ENCODE data around the gene EIF4G1.

Gene EIF4G1

GRCh38 chr3:184315543-184315867 lies 1.1 kb downstream of the EIF4G1 start:
- Histone ChIP-seq H3K36me3 (ENCODE audit: insufficient read depth, low read length) (peaks cover 49% of the 10 kb centered on the region), H3K9me3 (ENCODE audit: low read depth, low read length) (no peaks in the 10 kb centered on the region), H3K9ac (ENCODE audit: insufficient read length) (peak overlapping the region; percentile 96), H3K27ac (peak overlapping the region; percentile 82), H3K4me3 (peak overlapping the region; percentile 86)
- no peak for DNase-seq (ENCODE audit: low read depth, low spot score)
- TF ChIP-seq POLR2AphosphoS5 (IDR thresholded peaks at IDR 0.05; ENCODE audit: borderline replicate concordance, low read depth, low read length) (no peak), EZH2 (IDR thresholded peaks at IDR 0.05) (no peak), FOXP2 (optimal IDR thresholded peaks at IDR 0.05; ENCODE audit: control extremely low read depth, extremely low read length, insufficient read depth) (no peak)

- peak overlapping the region; percentile 86 for H3K4me3 ChIP-seq
These were observed 1.7 kb downstream of the EIF4G1 start for GRCh38 chr3:184315871-184316661.

GRCh38 chr3:184316792-184317191 lies 2.4 kb downstream of the EIF4G1 start:
- Histone ChIP-seq H3K9me3 (ENCODE audit: low read depth, low read length) (no peaks in the 10 kb centered on the region), H3K4me3 (peak overlapping the region; percentile 86), H3K27ac (no peak overlapping the region), H3K9ac (ENCODE audit: insufficient read length) (peak overlapping the region; percentile 96), H3K36me3 (ENCODE audit: insufficient read depth, low read length) (peaks cover 61% of the 10 kb centered on the region)
- DNase-seq (ENCODE audit: low read depth, low spot score), result no peak
- 0 out of 2 replicates have a peak, but pooled peaks have one; percentile 3 for TF ChIP-seq POLR2AphosphoS5 (IDR thresholded peaks at IDR 0.05; ENCODE audit: borderline replicate concordance, low read depth, low read length)
- TF ChIP-seq FOXP2 (optimal IDR thresholded peaks at IDR 0.05; ENCODE audit: control extremely low read depth, extremely low read length, insufficient read depth), result no peak

More at GRCh38 chr3:184315871-184316661, 1.7 kb downstream of the EIF4G1 start:
- peak overlapping the region; percentile 82; the same call in 1 of the 2 replicates for H3K27ac ChIP-seq
- H3K9me3 ChIP-seq (ENCODE audit: low read depth, low read length), result no peaks in the 10 kb centered on the region
- TF ChIP-seq FOXP2 (optimal IDR thresholded peaks at IDR 0.05; ENCODE audit: control extremely low read depth, extremely low read length, insufficient read depth), result no peak
- TF ChIP-seq EZH2 (IDR thresholded peaks at IDR 0.05), result no peak
- TF ChIP-seq POLR2AphosphoS5 (IDR thresholded peaks at IDR 0.05; ENCODE audit: borderline replicate concordance, low read depth, low read length), result no peak
- H3K36me3 ChIP-seq (ENCODE audit: insufficient read depth, low read length), result peaks cover 54% of the 10 kb centered on the region
- H3K9ac ChIP-seq (ENCODE audit: insufficient read length), result peak overlapping the region; percentile 96
- no peak for DNase-seq (ENCODE audit: low read depth, low spot score)

- TF ChIP-seq POLR2AphosphoS5 (IDR thresholded peaks at IDR 0.05; ENCODE audit: borderline replicate concordance, low read depth, low read length) (no peak), FOXP2 (optimal IDR thresholded peaks at IDR 0.05; ENCODE audit: control extremely low read depth, extremely low read length, insufficient read depth) (no peak), EZH2 (IDR thresholded peaks at IDR 0.05) (no peak)
- Histone ChIP-seq H3K36me3 (ENCODE audit: insufficient read depth, low read length) (peaks cover 66% of the 10 kb centered on the region), H3K9ac (ENCODE audit: insufficient read length) (peak overlapping the region; percentile 39), H3K4me3 (peak overlapping the region; percentile 86), H3K9me3 (ENCODE audit: low read depth, low read length) (no peaks in the 10 kb centered on the region), H3K27ac (peak overlapping the region; percentile 15; the same call in 1 of the 2 replicates)
- DNase-seq (ENCODE audit: low read depth, low spot score), result no peak
These were observed 2.8 kb downstream of the EIF4G1 start for GRCh38 chr3:184317201-184317600.

- no peak for DNase-seq (ENCODE audit: low read depth, low spot score)
- Histone ChIP-seq H3K4me3 (no peak overlapping the region), H3K36me3 (ENCODE audit: insufficient read depth, low read length) (peaks cover 94% of the 10 kb centered on the region), H3K9me3 (ENCODE audit: low read depth, low read length) (no peaks in the 10 kb centered on the region), H3K27ac (peak overlapping the region; percentile 83), H3K9ac (ENCODE audit: insufficient read length) (no peak overlapping the region)
- TF ChIP-seq POLR2AphosphoS5 (IDR thresholded peaks at IDR 0.05; ENCODE audit: borderline replicate concordance, low read depth, low read length) (no peak), FOXP2 (optimal IDR thresholded peaks at IDR 0.05; ENCODE audit: control extremely low read depth, extremely low read length, insufficient read depth) (no peak), EZH2 (IDR thresholded peaks at IDR 0.05) (no peak)
These were observed 5.7 kb downstream of the EIF4G1 start for GRCh38 chr3:184320104-184320445.

- Histone ChIP-seq H3K4me3 (no peak overlapping the region), H3K9me3 (ENCODE audit: low read depth, low read length) (no peaks in the 10 kb centered on the region), H3K9ac (ENCODE audit: insufficient read length) (no peak overlapping the region), H3K36me3 (ENCODE audit: insufficient read depth, low read length) (peaks cover 95% of the 10 kb centered on the region), H3K27ac (no peak overlapping the region)
- no peak for DNase-seq (ENCODE audit: low read depth, low spot score)
- TF ChIP-seq POLR2AphosphoS5 (IDR thresholded peaks at IDR 0.05; ENCODE audit: borderline replicate concordance, low read depth, low read length) (no peak; the same call in 1 of the 2 replicates), FOXP2 (optimal IDR thresholded peaks at IDR 0.05; ENCODE audit: control extremely low read depth, extremely low read length, insufficient read depth) (no peak), EZH2 (IDR thresholded peaks at IDR 0.05) (no peak)
These were observed 7.3 kb downstream of the EIF4G1 start for GRCh38 chr3:184321666-184322065.

GRCh38 chr3:184322731-184323487 lies 8.5 kb downstream of the EIF4G1 start:
- no peak overlapping the region for H3K9ac ChIP-seq (ENCODE audit: insufficient read length)
- peaks cover 95% of the 10 kb centered on the region for H3K36me3 ChIP-seq (ENCODE audit: insufficient read depth, low read length)
- H3K9me3 ChIP-seq (ENCODE audit: low read depth, low read length), result no peaks in the 10 kb centered on the region
- no peak for DNase-seq (ENCODE audit: low read depth, low spot score)
- no peak overlapping the region for H3K27ac ChIP-seq
- H3K4me3 ChIP-seq, result no peak overlapping the region
- TF ChIP-seq POLR2AphosphoS5 (IDR thresholded peaks at IDR 0.05; ENCODE audit: borderline replicate concordance, low read depth, low read length) (no peak), FOXP2 (optimal IDR thresholded peaks at IDR 0.05; ENCODE audit: control extremely low read depth, extremely low read length, insufficient read depth) (no peak), EZH2 (IDR thresholded peaks at IDR 0.05) (no peak)

- Histone ChIP-seq H3K9ac (ENCODE audit: insufficient read length) (no peak overlapping the region), H3K4me3 (no peak overlapping the region), H3K36me3 (ENCODE audit: insufficient read depth, low read length) (peaks cover 97% of the 10 kb centered on the region), H3K9me3 (ENCODE audit: low read depth, low read length) (no peaks in the 10 kb centered on the region), H3K27ac (no peak overlapping the region)
- DNase-seq (ENCODE audit: low read depth, low spot score), result no peak
- TF ChIP-seq EZH2 (IDR thresholded peaks at IDR 0.05) (no peak), FOXP2 (optimal IDR thresholded peaks at IDR 0.05; ENCODE audit: control extremely low read depth, extremely low read length, insufficient read depth) (no peak), POLR2AphosphoS5 (IDR thresholded peaks at IDR 0.05; ENCODE audit: borderline replicate concordance, low read depth, low read length) (no peak)
These were observed 9.3 kb downstream of the EIF4G1 start for GRCh38 chr3:184323696-184324095.

Measured in SK-N-MC (cell line).